ENCODE data around the gene ESRRG.

DNA sequence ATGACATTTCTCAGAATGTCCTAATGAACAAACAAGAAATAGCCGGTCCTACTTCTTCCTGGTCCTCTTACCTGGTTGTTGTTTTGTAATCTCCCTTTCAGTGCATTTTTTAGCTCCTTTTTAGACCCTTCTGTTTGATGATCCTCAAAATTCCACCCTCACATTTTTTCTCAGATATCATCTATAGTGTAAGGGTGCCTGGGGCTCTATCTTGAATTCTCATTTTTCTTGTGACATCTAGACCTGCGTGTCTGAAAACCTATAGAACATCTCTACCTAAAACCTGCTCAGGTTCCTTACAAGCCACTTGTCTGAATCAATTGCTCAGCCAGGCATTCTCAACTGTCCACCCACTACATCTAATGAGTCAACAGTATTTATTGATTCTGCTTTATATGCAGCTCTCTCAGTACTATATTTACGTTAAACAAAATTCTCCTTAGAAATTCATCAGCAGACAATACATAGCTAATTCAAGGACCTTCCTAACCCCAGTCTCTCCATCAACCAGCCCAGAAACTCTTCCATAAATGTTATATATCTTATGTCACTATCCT is 263.5 kb downstream of the ESRRG start:
- TF ChIP-seq, protein P1, sequence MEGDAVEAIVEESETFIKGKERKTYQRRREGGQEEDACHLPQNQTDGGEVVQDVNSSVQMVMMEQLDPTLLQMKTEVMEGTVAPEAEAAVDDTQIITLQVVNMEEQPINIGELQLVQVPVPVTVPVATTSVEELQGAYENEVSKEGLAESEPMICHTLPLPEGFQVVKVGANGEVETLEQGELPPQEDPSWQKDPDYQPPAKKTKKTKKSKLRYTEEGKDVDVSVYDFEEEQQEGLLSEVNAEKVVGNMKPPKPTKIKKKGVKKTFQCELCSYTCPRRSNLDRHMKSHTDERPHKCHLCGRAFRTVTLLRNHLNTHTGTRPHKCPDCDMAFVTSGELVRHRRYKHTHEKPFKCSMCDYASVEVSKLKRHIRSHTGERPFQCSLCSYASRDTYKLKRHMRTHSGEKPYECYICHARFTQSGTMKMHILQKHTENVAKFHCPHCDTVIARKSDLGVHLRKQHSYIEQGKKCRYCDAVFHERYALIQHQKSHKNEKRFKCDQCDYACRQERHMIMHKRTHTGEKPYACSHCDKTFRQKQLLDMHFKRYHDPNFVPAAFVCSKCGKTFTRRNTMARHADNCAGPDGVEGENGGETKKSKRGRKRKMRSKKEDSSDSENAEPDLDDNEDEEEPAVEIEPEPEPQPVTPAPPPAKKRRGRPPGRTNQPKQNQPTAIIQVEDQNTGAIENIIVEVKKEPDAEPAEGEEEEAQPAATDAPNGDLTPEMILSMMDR (IDR thresholded peaks at IDR 0.05), result no peak
- TF ChIP-seq EZH2 (IDR thresholded peaks at IDR 0.05; ENCODE audit: borderline replicate concordance, insufficient read depth, low read depth, low read length, poor library complexity, severe bottlenecking), result no peak
